Gastroesophageal sphincter (tissue), 3 donors: ENCODE data around the gene TET3.

Experiments
- POLR2AphosphoS5 ChIP-seq: sonication (generic); formaldehyde crosslinking; IDR thresholded peaks from one replicate; pipeline ENCODE4 v1.6.1; 2017; ENCODE audit warnings: antibody characterized with exemption
- TF ChIP-seq, protein P1 (sequence below), 4 experiments: fragments of 200-600 bp in 2 of 4; fragments of 450-650 bp in 2 of 4; sonication (generic) in 1 of 4; IDR thresholded peaks; one replicate each; pipeline ENCODE4 v1.5.1; 2017 to 2019; ENCODE audit warnings: antibody characterized with exemption in 4 of 4, mild to moderate bottlenecking in 2 of 4, moderate library complexity in 2 of 4

DNA sequence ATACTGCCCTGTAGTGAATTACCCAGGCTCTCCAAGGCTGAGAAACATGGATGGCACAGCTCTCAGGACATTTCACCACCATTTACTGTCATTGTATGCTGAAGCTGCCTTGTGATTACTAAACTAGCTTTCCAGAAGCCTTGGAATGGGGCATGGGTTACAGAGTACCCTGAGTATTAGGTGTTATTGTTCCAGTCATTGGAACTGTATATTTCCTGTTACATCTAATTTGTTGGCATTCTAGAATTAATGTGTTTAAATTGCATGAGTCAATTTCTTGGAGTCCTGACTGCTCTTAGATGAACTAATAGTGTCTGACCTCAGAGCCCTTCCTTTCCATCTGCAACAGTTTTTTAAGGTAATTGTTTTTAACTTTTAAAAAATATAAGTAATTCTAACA lies 49.1 kb upstream of the TET3 start:
- TF ChIP-seq, protein P1, sequence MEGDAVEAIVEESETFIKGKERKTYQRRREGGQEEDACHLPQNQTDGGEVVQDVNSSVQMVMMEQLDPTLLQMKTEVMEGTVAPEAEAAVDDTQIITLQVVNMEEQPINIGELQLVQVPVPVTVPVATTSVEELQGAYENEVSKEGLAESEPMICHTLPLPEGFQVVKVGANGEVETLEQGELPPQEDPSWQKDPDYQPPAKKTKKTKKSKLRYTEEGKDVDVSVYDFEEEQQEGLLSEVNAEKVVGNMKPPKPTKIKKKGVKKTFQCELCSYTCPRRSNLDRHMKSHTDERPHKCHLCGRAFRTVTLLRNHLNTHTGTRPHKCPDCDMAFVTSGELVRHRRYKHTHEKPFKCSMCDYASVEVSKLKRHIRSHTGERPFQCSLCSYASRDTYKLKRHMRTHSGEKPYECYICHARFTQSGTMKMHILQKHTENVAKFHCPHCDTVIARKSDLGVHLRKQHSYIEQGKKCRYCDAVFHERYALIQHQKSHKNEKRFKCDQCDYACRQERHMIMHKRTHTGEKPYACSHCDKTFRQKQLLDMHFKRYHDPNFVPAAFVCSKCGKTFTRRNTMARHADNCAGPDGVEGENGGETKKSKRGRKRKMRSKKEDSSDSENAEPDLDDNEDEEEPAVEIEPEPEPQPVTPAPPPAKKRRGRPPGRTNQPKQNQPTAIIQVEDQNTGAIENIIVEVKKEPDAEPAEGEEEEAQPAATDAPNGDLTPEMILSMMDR (IDR thresholded peaks at IDR 0.05), result no peak
- TF ChIP-seq POLR2AphosphoS5, result no peak
